Sigmoid colon (tissue), 7 donors: Measurements from ENCODE around the gene ANGPTL2. TPM values are rescaled to one million over a fixed set of nuclear protein-coding genes. Genes with fewer than 3 reads are reported as not detected.
A peak's percentile ranks its signal among the peaks of the same experiment; 100 is the strongest.

Experiments used
- DNase-seq: peaks from one replicate; pipeline ENCODE4 v3.0.0-alpha.2; 2019
- H3K27ac ChIP-seq, 4 donors: fragments of 200-600 bp; sonication (generic); one replicate each; pipeline ENCODE4 v1.5.1; 2016 to 2019; ENCODE audit warnings: mild to moderate bottlenecking in 1 of 4
- H3K27me3 ChIP-seq, 3 donors: fragments of 200-600 bp; sonication (generic); one replicate each; pipeline ENCODE4 v1.5.1; 2019; ENCODE audit warnings: mild to moderate bottlenecking in 1 of 3
- H3K36me3 ChIP-seq, 4 donors: fragments of 200-600 bp; sonication (generic); one replicate each; pipeline ENCODE4 v1.5.1; 2016 to 2019
- H3K4me1 ChIP-seq, 4 donors: fragments of 200-600 bp; sonication (generic); one replicate each; pipeline ENCODE4 v1.5.1; 2017 to 2019
- H3K4me3 ChIP-seq, 4 donors: fragments of 200-600 bp; sonication (generic); one replicate each; pipeline ENCODE4 v1.5.1; 2017 to 2019; ENCODE audit warnings: mild to moderate bottlenecking in 2 of 4, moderate library complexity in 1 of 4
- H3K9me3 ChIP-seq, 4 donors: fragments of 200-600 bp in 3 of 4; sonication (generic) in 3 of 4; one replicate each; pipeline versions ENCODE4 v1.5.1 to v1.6.1; 2013 to 2019
- CTCF ChIP-seq, 4 experiments: fragments of 450-650 bp in 3 of 4; fragments of 200-600 bp in 1 of 4; IDR thresholded peaks; one replicate each; pipeline ENCODE4 v1.5.1; 2016 to 2019; ENCODE audit warnings: antibody characterized with exemption in 4 of 4, mild to moderate bottlenecking in 3 of 4, moderate library complexity in 2 of 4
- EP300 ChIP-seq, 4 donors: sonication (generic); formaldehyde crosslinking; IDR thresholded peaks; one replicate each; pipeline ENCODE4 v1.6.1; 2017; ENCODE audit warnings: antibody characterized with exemption in 4 of 4
- POLR2A ChIP-seq, 2 donors: fragments of 450-650 bp; IDR thresholded peaks; one replicate each; pipeline ENCODE4 v1.6.1; 2016; ENCODE audit warnings: antibody characterized with exemption in 2 of 2, mild to moderate bottlenecking in 2 of 2, moderate library complexity in 2 of 2
- POLR2AphosphoS5 ChIP-seq, 4 donors: sonication (generic); formaldehyde crosslinking; IDR thresholded peaks; one replicate each; pipeline ENCODE4 v1.6.1; 2017; ENCODE audit warnings: antibody characterized with exemption in 4 of 4
- WGBS, 2 donors: extraction: QIAGEN DNeasy Blood & Tissue Kit; methylation state at CpG; one replicate each; pipeline ENCODE4 v1.1.7; 2013; 5-methylcytosine and 5-hydroxymethylcytosine counted together
- intact Hi-C: fragments of 100-400 bp; cut with DNase I; formaldehyde crosslinking; loops from one replicate; pipeline ENCODE4 v1.15.1; 2023
- polyA plus RNA-seq, 3 donors: library from polyadenylated mRNA; stranded (reverse); fragments of 200-250 nt; gene quantifications; one replicate each; pipeline ENCODE4 v1.2.3, GENCODE V29; 2013
- total RNA-seq, 4 donors: library from RNA; depleted of rRNA; stranded (reverse); fragments of >200 nt; gene quantifications; one replicate each; pipeline ENCODE4 v1.1.0, GENCODE V29; 2016
- donor health status: healthy with polysubstance abuse.
- donor health status: Bipolar disorder and iron deficiency.
- donor health status: healthy.

The ANGPTL2 gene
- total and polyA plus RNA-seq, 7 donors, result 0.69 to 112 (median 50.5) TPM

- peak overlapping the region in 3 of 4 donors; percentile 19 to 42 (median 36) for H3K27ac ChIP-seq
- no peaks in the 10 kb centered on the region for H3K9me3 ChIP-seq
- 73% methylated on average over 5 of the region's 5 CpGs for WGBS, 2 donors
Observed at GRCh38 chr9:127169575-127169883, 47.1 kb upstream of the ANGPTL2 start.

GRCh38 chr9:127168756-127169574, 46.5 kb upstream of the ANGPTL2 start:
- no peak for TF ChIP-seq POLR2A (IDR thresholded peaks at IDR 0.05)
- TF ChIP-seq EP300 (IDR thresholded peaks at IDR 0.05), result no peak
- TF ChIP-seq POLR2AphosphoS5 (IDR thresholded peaks at IDR 0.05), result no peak
- no peak for TF ChIP-seq CTCF (IDR thresholded peaks at IDR 0.05)
- peaks cover 0 to 28% (median 19%) of the 10 kb centered on the region in 4 donors for H3K4me1 ChIP-seq
- H3K9me3 ChIP-seq, result no peaks in the 10 kb centered on the region
- peak; percentile 54 for DNase-seq
- intact Hi-C loops, result no loop called here
- WGBS, 2 donors, result 94% methylated on average over 10 of the region's 10 CpGs
- no peak overlapping the region for H3K4me3 ChIP-seq
- H3K27ac ChIP-seq, result peak overlapping the region in 3 of 4 donors; percentile 19 to 42 (median 36)
- H3K36me3 ChIP-seq, result no peaks in the 10 kb centered on the region
- H3K27me3 ChIP-seq, result no peaks in the 10 kb centered on the region

More at GRCh38 chr9:127169575-127169883, 47.1 kb upstream of the ANGPTL2 start:
- TF ChIP-seq CTCF (IDR thresholded peaks at IDR 0.05), result no peak
- no peak for TF ChIP-seq POLR2AphosphoS5 (IDR thresholded peaks at IDR 0.05)
- TF ChIP-seq EP300 (IDR thresholded peaks at IDR 0.05), result no peak
- TF ChIP-seq POLR2A (IDR thresholded peaks at IDR 0.05), result no peak
- no peak for DNase-seq
- H3K4me1 ChIP-seq, result peaks cover 0 to 28% (median 19%) of the 10 kb centered on the region in 4 donors
- intact Hi-C loops, result no loop called here
- no peaks in the 10 kb centered on the region for H3K36me3 ChIP-seq
- no peaks in the 10 kb centered on the region for H3K27me3 ChIP-seq
- H3K4me3 ChIP-seq, result no peak overlapping the region

GRCh38 chr9:127167560-127168326, 45.3 kb upstream of the ANGPTL2 start:
- H3K4me3 ChIP-seq, result no peak overlapping the region
- H3K4me1 ChIP-seq, result peaks cover 0 to 29% (median 20%) of the 10 kb centered on the region in 4 donors
- H3K27ac ChIP-seq, result no peak overlapping the region
- peak; percentile 46 for DNase-seq
- no peaks in the 10 kb centered on the region for H3K9me3 ChIP-seq
- TF ChIP-seq EP300 (IDR thresholded peaks at IDR 0.05) (no peak), POLR2AphosphoS5 (IDR thresholded peaks at IDR 0.05) (no peak), POLR2A (IDR thresholded peaks at IDR 0.05) (no peak), CTCF (IDR thresholded peaks at IDR 0.05) (no peak)
- no peaks in the 10 kb centered on the region for H3K36me3 ChIP-seq
- WGBS, 2 donors, result 86 to 95% methylated on average over 11 of the region's 11 CpGs
- intact Hi-C loops, result no loop called here
- H3K27me3 ChIP-seq, result no peaks in the 10 kb centered on the region

- DNase-seq, result peak; percentile 47
- intact Hi-C loops, result no loop called here
- WGBS, 2 donors, result 78 to 91% methylated on average over 12 of the region's 12 CpGs
- Histone ChIP-seq H3K27me3 (no peaks in the 10 kb centered on the region), H3K9me3 (no peaks in the 10 kb centered on the region), H3K36me3 (no peaks in the 10 kb centered on the region), H3K27ac (no peak overlapping the region), H3K4me3 (no peak overlapping the region), H3K4me1 (peaks cover 0 to 29% (median 16%) of the 10 kb centered on the region in 4 donors)
- TF ChIP-seq POLR2AphosphoS5 (IDR thresholded peaks at IDR 0.05), result no peak
- TF ChIP-seq CTCF (IDR thresholded peaks at IDR 0.05), result no peak
- TF ChIP-seq POLR2A (IDR thresholded peaks at IDR 0.05), result no peak
- no peak for TF ChIP-seq EP300 (IDR thresholded peaks at IDR 0.05)
Observed at GRCh38 chr9:127166651-127167524, 44.5 kb upstream of the ANGPTL2 start.
